Mesenchymal stem cell (in vitro differentiated cells and primary cell): ENCODE results near the gene KIAA0513.

Experiments used
- DNase-seq: peaks from one replicate; pipeline ENCODE4 v3.0.0-alpha.2; 2013
- H2AFZ ChIP-seq: one replicate; pipeline ENCODE4 v1.6.1; 2013; ENCODE audit warnings: low read depth, mild to moderate bottlenecking, control low read depth, inconsistent platforms, low read length, moderate library complexity
- H2AK5ac ChIP-seq: 2 replicates; pipeline ENCODE4 v1.6.1; 2013; ENCODE audit warnings: low read length, moderate library complexity, mild to moderate bottlenecking, inconsistent platforms; ENCODE audit not compliant: severe bottlenecking
- H2BK120ac ChIP-seq: one replicate; pipeline ENCODE4 v1.6.1; 2013; ENCODE audit warnings: low read depth, mild to moderate bottlenecking, inconsistent platforms, low read length, moderate library complexity
- H2BK12ac ChIP-seq, 2 experiments: one replicate each; pipeline ENCODE4 v1.6.1; 2013; ENCODE audit warnings: inconsistent platforms in 2 of 2, low read length in 2 of 2, mild to moderate bottlenecking in 2 of 2, moderate library complexity in 2 of 2, control low read depth in 1 of 2
- H2BK15ac ChIP-seq: one replicate; pipeline ENCODE4 v1.6.1; 2013; ENCODE audit warnings: mild to moderate bottlenecking, low read depth, inconsistent platforms; ENCODE audit not compliant: poor library complexity, severe bottlenecking
- H2BK5ac ChIP-seq: 2 replicates; pipeline ENCODE4 v1.6.1; 2013; ENCODE audit warnings: low read depth, mild to moderate bottlenecking, low read length, control low read depth, inconsistent platforms; ENCODE audit not compliant: poor library complexity, severe bottlenecking
- H3K14ac ChIP-seq, 2 experiments: one replicate each; pipeline ENCODE4 v1.6.1; 2013; ENCODE audit warnings: inconsistent platforms in 2 of 2, low read length in 2 of 2, control low read depth in 1 of 2, mild to moderate bottlenecking in 1 of 2, moderate library complexity in 1 of 2
- H3K18ac ChIP-seq, 2 experiments: one replicate each; pipeline ENCODE4 v1.6.1; 2013; ENCODE audit warnings: inconsistent platforms in 2 of 2, low read length in 2 of 2, control low read depth in 1 of 2, low read depth in 1 of 2, mild to moderate bottlenecking in 1 of 2
- H3K23ac ChIP-seq, 2 experiments: one replicate each; pipeline ENCODE4 v1.6.1; 2013; ENCODE audit warnings: inconsistent platforms in 2 of 2, low read length in 2 of 2, mild to moderate bottlenecking in 2 of 2, moderate library complexity in 2 of 2, control low read depth in 1 of 2
- H3K27ac ChIP-seq: 2 replicates; pipeline ENCODE4 v1.5.1; 2013; ENCODE audit warnings: mild to moderate bottlenecking, moderate library complexity, low read length, control low read depth, inconsistent platforms; ENCODE audit not compliant: poor library complexity, severe bottlenecking
- H3K27me3 ChIP-seq, 2 experiments: 2 replicates each; pipeline versions ENCODE4 v1.6.1 to v1.7.0; 2013; ENCODE audit warnings: low read length in 2 of 2, mild to moderate bottlenecking in 2 of 2, moderate library complexity in 2 of 2, control low read depth in 1 of 2, inconsistent platforms in 1 of 2; ENCODE audit not compliant: control insufficient read depth in 1 of 2, insufficient read depth in 1 of 2
- H3K36me3 ChIP-seq, 2 experiments: 2 replicates each; pipeline versions ENCODE4 v1.6.1 to v1.7.0; 2013; ENCODE audit warnings: low read length in 2 of 2, control low read depth in 1 of 2, inconsistent platforms in 1 of 2, low read depth in 1 of 2, mild to moderate bottlenecking in 1 of 2; ENCODE audit not compliant: insufficient read depth in 2 of 2, control insufficient read depth in 1 of 2
- H3K4ac ChIP-seq, 2 experiments: one replicate each; pipeline ENCODE4 v1.6.1; 2013; ENCODE audit warnings: inconsistent platforms in 2 of 2, low read length in 2 of 2, mild to moderate bottlenecking in 2 of 2, moderate library complexity in 2 of 2, control low read depth in 1 of 2, low read depth in 1 of 2
- H3K4me1 ChIP-seq: 2 replicates; pipeline ENCODE4 v1.6.1; 2013; ENCODE audit warnings: low read depth, low read length, control low read depth; ENCODE audit not compliant: control insufficient read depth, insufficient read depth
- H3K4me2 ChIP-seq: 2 replicates; pipeline ENCODE4 v1.6.1; 2013; ENCODE audit warnings: low read length, mild to moderate bottlenecking, inconsistent platforms; ENCODE audit not compliant: poor library complexity, severe bottlenecking
- H3K4me3 ChIP-seq, 2 experiments: 2 replicates each; pipeline versions ENCODE4 v1.5.1 to v1.7.0; 2013; ENCODE audit warnings: low read length in 2 of 2, mild to moderate bottlenecking in 2 of 2, control low read depth in 1 of 2, low read depth in 1 of 2; ENCODE audit not compliant: insufficient read depth in 1 of 2
- H3K79me1 ChIP-seq: replicated peaks from 2 replicates; pipeline ENCODE4 v1.6.1; 2013; ENCODE audit warnings: mild to moderate bottlenecking, control low read depth, low read length, inconsistent platforms; ENCODE audit not compliant: poor library complexity, severe bottlenecking
- H3K9ac ChIP-seq: 2 replicates; pipeline ENCODE4 v1.7.0; 2013; ENCODE audit warnings: mild to moderate bottlenecking, low read length, moderate library complexity
- H3K9me3 ChIP-seq: 2 replicates; pipeline ENCODE4 v1.7.0; 2013; ENCODE audit warnings: mild to moderate bottlenecking, low read length; ENCODE audit not compliant: control insufficient read depth
- H4K8ac ChIP-seq: one replicate; pipeline ENCODE4 v1.6.1; 2013; ENCODE audit warnings: inconsistent platforms, mild to moderate bottlenecking, low read length, moderate library complexity
- H4K91ac ChIP-seq: one replicate; pipeline ENCODE4 v1.6.1; 2013; ENCODE audit warnings: mild to moderate bottlenecking, low read length, inconsistent platforms
- WGBS: methylation state at CpG from one replicate; pipeline ENCODE4 v1.1.7; 2013; ENCODE audit warnings: mixed read lengths; 5-methylcytosine and 5-hydroxymethylcytosine counted together

Gene KIAA0513

DNA sequence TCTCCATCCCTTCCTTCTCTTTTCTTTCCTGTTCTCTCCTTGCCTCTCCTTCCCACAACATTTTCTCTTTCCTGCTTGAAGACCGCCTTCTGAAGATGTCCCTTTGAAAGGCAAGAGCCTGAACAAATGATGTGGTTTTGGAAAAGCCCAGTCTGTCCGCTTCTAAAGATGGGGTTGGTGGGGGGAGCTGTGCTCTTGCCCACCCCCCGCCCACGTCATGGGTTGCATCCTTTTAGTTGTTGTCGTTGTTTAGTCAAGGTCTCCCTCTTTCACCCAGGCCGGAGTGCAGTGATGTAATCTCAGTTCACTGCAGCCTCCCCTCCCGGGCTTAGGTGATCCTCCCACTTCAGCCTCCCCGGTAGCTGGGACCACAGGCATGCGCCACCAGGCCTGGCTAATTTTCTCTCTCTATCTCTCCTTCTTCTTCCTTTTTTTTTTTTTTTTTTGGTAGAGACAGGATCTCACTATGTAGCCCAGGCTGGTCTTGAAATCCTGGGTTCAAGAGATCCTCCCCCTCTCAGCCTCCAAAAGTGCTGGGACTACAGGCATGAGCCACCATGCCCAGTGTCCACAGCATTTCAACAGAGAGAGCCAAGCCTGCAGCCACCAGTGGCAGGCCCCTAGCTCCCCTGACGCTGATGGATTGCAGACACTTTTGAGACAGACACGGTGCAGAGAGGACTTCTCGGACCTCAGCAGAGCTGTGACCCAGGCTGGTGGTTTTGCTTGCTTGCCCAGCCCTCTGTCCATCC is 110.7 kb downstream of the KIAA0513 start:
- WGBS: 62% methylated on average over 9 of the region's 12 CpGs

DNA sequence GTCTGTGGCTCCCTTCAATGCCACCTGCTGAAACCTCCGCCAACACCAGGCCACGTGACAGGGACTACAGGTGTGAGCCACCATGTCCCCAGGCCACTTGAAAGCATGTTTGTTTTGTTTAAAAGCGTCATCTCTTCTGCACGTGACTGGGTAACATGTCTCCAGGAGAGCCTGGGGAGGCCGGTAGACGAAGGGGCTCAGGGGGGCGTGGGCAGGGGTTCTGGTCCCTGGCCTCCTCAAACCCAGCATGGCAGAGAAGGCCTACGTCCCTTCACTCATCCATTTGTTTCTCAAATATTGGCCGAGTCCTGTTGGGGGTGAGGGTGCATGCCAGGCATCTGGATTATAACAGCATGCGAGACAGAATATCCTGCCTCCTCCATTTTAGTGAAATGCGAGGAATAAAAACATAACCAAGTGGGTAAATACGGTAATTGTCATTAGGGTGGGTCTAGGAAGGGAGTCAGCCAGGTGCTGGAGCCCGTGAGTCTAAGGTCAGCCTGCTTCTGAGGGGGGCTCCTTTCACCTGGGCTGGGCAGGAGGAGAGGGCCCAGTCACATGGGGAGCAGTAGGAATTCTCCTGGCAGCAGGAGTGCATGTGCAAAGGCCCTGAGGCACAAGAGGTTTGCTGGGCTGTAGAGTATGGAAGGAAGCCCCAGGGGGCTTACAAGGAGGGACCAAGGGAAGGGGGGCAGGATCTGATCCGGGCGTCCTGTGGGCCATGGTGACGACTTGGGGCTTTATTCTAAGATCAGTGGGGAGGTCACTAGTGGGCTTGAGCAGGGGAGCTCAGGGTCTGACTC is 111.4 kb downstream of the KIAA0513 start:
- peak overlapping the region in 1 of 2 experiments; percentile 66 for H3K14ac ChIP-seq
- WGBS: 90% methylated on average over 14 of the region's 16 CpGs

More for the DNA sequence above, 110.7 kb downstream of the KIAA0513 start:
- Histone ChIP-seq H2BK120ac (peak overlapping the region; percentile 39), H3K18ac (peak overlapping the region in 1 of 2 experiments; percentile 68), H3K9ac (peak overlapping the region; percentile 81), H2BK5ac (no peak overlapping the region), H3K9me3 (no peaks in the 10 kb centered on the region), H3K4me1 (peaks cover 24% of the 10 kb centered on the region), H3K27me3 (peaks cover 0 to 17% of the 10 kb centered on the region in 2 experiments), H3K79me1 (no peaks in the 10 kb centered on the region), H3K27ac (no peak overlapping the region), H3K23ac (no peak overlapping the region), H3K4me3 (peak overlapping the region in 1 of 2 experiments; percentile 73), H3K4me2 (no peak overlapping the region), H2BK12ac (peak overlapping the region; percentile 22 to 56), H3K36me3 (no peaks in the 10 kb centered on the region), H4K8ac (peak overlapping the region; percentile 16), H2AFZ (no peak overlapping the region), H2BK15ac (no peak overlapping the region), H3K4ac (peak overlapping the region in 1 of 2 experiments; percentile 76), H3K14ac (peak overlapping the region in 1 of 2 experiments; percentile 66), H4K91ac (peak overlapping the region; percentile 81), H2AK5ac (no peak overlapping the region)
- no peak for DNase-seq

GRCh38 chr16:85139881-85140339 is 112.3 kb downstream of the KIAA0513 start:
- H2BK5ac ChIP-seq: no peak overlapping the region

More for the DNA sequence above, 111.4 kb downstream of the KIAA0513 start:
- Histone ChIP-seq H4K91ac (peak overlapping the region; percentile 61), H3K4me2 (no peak overlapping the region), H2BK12ac (peak overlapping the region in 1 of 2 experiments; percentile 97), H2BK120ac (no peak overlapping the region), H3K27me3 (peaks cover 0 to 24% of the 10 kb centered on the region in 2 experiments), H3K27ac (no peak overlapping the region), H3K18ac (peak overlapping the region in 1 of 2 experiments; percentile 68), H3K36me3 (no peaks in the 10 kb centered on the region), H2AK5ac (no peak overlapping the region), H3K79me1 (no peaks in the 10 kb centered on the region), H3K9ac (no peak overlapping the region), H3K9me3 (no peaks in the 10 kb centered on the region), H3K4ac (peak overlapping the region in 1 of 2 experiments; percentile 74), H3K4me3 (no peak overlapping the region), H2AFZ (no peak overlapping the region), H2BK5ac (no peak overlapping the region), H3K4me1 (peaks cover 30% of the 10 kb centered on the region), H2BK15ac (no peak overlapping the region), H3K23ac (no peak overlapping the region), H4K8ac (peak overlapping the region; percentile 35)
- no peak for DNase-seq

More at GRCh38 chr16:85139881-85140339, 112.3 kb downstream of the KIAA0513 start:
- H3K18ac ChIP-seq: no peak overlapping the region
- H3K79me1 ChIP-seq: no peaks in the 10 kb centered on the region
- H4K8ac ChIP-seq: no peak overlapping the region
- no peak overlapping the region for H3K14ac ChIP-seq
- DNase-seq: no peak
- no peak overlapping the region for H3K23ac ChIP-seq
- H4K91ac ChIP-seq: peak overlapping the region; percentile 66
- H2BK120ac ChIP-seq: no peak overlapping the region
- no peak overlapping the region for H3K4me2 ChIP-seq
- peak overlapping the region in 1 of 2 experiments; percentile 91 for H2BK12ac ChIP-seq
- H3K27me3 ChIP-seq: peaks cover 0 to 28% of the 10 kb centered on the region in 2 experiments
- no peak overlapping the region for H3K27ac ChIP-seq
- H3K36me3 ChIP-seq: no peaks in the 10 kb centered on the region
- no peaks in the 10 kb centered on the region for H3K9me3 ChIP-seq
- peak overlapping the region in 1 of 2 experiments; percentile 48 for H3K4ac ChIP-seq
- H2AFZ ChIP-seq: no peak overlapping the region
- H2BK15ac ChIP-seq: no peak overlapping the region
- no peak overlapping the region for H2AK5ac ChIP-seq
- no peak overlapping the region for H3K9ac ChIP-seq
- peaks cover 30% of the 10 kb centered on the region for H3K4me1 ChIP-seq
- no peak overlapping the region for H3K4me3 ChIP-seq
- 75% methylated on average over 9 of the region's 9 CpGs for WGBS
